AG04449 (cell line): ENCODE measurements around the gene METTL23.
"Not testable (repeated sequence)": the region's sequence is repeated elsewhere in the genome, so short reads cannot be mapped to it uniquely, and the experiment has no call there.

Experiments
- CTCF ChIA-PET: fragments of 350-600 bp; formaldehyde crosslinking; extraction: SDS; loops from one replicate; lab custom pipeline; 2021; ENCODE audit warnings: antibody characterized with exemption; lab: Yijun Ruan, JAX
- POLR2A ChIA-PET: fragments of 400-600, 350-600 bp; formaldehyde crosslinking; extraction: SDS; loops from one replicate; lab custom pipeline; 2020; ENCODE audit warnings: antibody characterized with exemption, inconsistent platforms; lab: Yijun Ruan, JAX
- DNase-seq: peaks from one replicate; pipeline ENCODE4 v3.0.0-alpha.2; 2010; ENCODE audit warnings: low read depth, low spot score
- H3K4me3 ChIP-seq: 2 replicates; pipeline ENCODE4 v1.5.1; 2011; ENCODE audit warnings: low read depth, mild to moderate bottlenecking, control low read depth, low read length
- CTCF ChIP-seq: IDR thresholded peaks from one replicate; pipeline ENCODE4 v1.5.1; 2011; ENCODE audit warnings: mild to moderate bottlenecking, moderate library complexity, low read length, control low read depth, inconsistent platforms; ENCODE audit not compliant: insufficient read depth; ENCODE audit errors: missing control alignments

Gene METTL23

DNA sequence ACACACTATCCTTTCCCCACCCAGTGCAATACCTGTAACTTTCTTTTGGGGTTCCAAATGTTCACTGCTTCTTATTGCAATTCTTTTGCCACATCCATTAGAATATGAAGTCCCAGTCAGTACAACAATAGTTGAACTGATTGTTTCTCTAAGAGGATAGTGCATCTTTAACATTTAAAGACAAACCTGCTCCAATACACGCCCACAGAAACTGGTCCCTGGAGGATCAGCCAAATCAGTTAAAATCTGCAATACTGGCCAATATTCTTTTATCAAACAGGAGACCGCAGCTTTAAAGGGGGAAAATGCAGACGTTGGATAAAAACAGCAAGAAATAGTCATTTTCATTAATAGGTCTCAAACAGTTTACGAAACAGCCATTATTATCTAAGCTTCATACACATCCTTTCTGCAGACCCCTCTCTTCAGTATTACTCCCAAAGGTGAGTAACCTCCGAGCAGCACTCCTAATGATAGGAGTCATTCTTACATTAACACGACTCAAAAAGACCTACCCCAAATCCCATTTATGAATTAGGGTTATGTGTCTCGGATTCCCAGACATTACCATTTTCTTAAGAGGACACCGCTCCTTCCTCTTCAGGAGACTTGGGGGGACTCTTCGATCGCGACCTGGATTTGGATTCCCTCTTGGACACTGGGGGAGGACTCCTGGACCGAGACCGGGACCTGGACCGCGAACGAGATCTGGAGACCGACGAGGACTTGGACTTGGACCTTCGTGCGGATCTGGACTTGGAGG, 9.1 kb downstream of the METTL23 start:
- H3K4me3 ChIP-seq = peak overlapping the region; percentile 97
- DNase-seq = no peak
- CTCF ChIA-PET = interaction anchor here (0.9 to 2.3 kb wide), 4 partner anchors 8 to 331 kb away, joined by 3 to 9 read pairs (median 3); partner anchors contain the start of gene METTL23
- POLR2A ChIA-PET = interaction anchor here (1.1 to 4.0 kb wide), 4 partner anchors 8 to 37 kb away, joined by 5 to 27 read pairs (median 16); partner anchors contain the start of genes JMJD6 and METTL23
- no peak for TF ChIP-seq CTCF

DNA sequence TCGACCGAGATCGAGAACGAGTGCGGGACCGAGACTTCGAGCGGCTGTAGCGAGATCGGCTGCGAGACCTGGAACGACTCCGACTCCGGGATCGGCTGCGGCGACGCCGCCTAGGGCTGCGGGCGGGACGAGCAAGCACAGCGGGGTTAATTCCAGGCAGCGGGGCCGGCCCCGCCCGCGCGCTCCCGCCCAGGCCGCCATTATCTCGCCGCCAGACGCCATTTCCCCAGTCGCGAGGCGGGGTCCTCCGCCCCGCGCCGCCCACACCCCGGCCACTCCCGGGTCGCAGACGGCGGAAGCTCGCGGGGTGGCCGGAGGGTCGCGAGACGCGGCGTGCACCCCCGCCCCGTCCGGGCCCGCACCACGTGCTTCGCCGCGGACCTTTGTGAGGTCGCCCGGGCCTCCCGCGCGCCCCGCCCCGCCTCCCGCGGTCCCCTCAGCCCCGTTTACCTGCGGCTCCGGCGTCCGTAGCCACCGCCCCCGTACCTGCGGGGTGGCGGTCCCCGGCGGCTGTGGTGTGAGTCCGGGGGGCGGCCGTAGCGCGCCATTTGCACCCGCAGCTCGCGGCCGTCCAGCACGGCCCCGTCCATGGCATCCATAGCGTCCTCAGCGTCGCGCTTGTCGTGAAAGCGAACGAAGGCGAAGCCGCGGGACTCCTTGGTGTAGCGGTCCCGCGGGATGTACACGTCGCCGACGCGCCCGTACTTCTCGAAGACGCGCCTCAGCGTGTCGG, 9.9 kb downstream of the METTL23 start:
- TF ChIP-seq CTCF = peak; percentile 38
- POLR2A ChIA-PET = interaction anchor here (0.6 to 4.0 kb wide), 8 partner anchors 9 to 572 kb away, joined by 3 to 27 read pairs (median 6); partner anchors contain the start of gene MXRA7
- no peak for DNase-seq
- peak overlapping the region; percentile 97 for H3K4me3 ChIP-seq
- CTCF ChIA-PET = interaction anchor here (2.3 kb wide), 1 partner anchor 9 kb away, joined by 9 read pairs; the partner anchor contains the start of gene METTL23

GRCh38 chr17:76737082-76737675, 10.5 kb downstream of the METTL23 start, which contains the start of gene SRSF2:
Gene SRSF2, minus strand, starts transcription at chr17:76737331. Its CDS starts 171 bp downstream, at chr17:76737160.
- DNase-seq = peak; percentile 84
- H3K4me3 ChIP-seq = peak within 1 kb of the TSS; percentile 97
- CTCF ChIA-PET = interaction anchor here (2.3 to 3.0 kb wide), 3 partner anchors 10 to 320 kb away, joined by 9 to 12 read pairs (median 11); partner anchors contain the start of gene METTL23
- POLR2A ChIA-PET = interaction anchor here (0.6 to 4.0 kb wide), 12 partner anchors 9 to 572 kb away, joined by 3 to 27 read pairs (median 4); partner anchors contain the start of genes JMJD6, METTL23 and MXRA7
- TF ChIP-seq CTCF = no peak

DNA sequence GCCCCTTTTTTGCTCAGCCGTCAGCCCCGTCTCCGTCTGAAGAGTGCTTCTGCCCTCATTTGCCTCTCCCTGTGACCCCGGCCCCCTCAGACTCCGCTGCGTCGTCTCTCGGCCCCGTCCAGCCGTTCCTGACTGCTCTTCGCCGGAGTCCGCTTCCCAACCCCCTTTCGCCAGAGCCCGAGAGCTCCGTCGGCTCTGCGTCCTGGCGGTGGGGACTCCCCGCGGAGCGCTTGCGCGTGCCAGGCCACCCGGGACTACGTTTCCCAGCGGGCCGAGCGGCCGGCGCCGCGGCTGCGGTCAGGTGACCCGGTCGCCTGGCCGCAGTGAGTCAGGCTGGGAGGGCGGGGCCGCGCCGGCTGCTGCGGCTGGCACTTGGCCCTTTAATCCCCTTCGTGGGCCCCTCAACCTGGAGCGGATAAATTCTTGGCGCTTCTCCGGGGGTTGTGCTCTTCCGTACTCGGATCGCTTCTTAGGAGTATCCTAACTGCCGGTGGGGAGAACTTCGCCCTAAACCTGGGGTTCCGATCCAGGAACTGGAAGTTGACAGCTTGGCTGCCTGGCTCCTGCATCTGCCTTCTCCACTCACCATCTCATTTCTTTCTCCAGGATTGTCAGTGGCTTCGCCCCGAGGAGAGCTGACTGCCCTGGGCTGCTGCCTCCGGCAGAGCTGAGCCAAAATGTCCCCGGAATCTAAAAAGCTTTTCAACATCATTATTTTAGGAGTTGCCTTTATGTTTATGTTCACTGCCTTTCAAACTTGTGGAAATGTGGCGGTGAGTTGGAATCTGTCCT, 11.2 kb downstream of the METTL23 start, which contains the start of gene MFSD11:
Gene MFSD11, plus strand, starts transcription at position 444 of the 792 bp plus-strand sequence. Its CDS starts 234 bp downstream, at position 678.
- POLR2A ChIA-PET = interaction anchor here (0.8 to 4.0 kb wide), 9 partner anchors 10 to 135 kb away, joined by 3 to 27 read pairs (median 7); partner anchors contain the start of genes JMJD6 and METTL23
- TF ChIP-seq CTCF = no peak
- peak; percentile 51 for DNase-seq
- peak within 1 kb of the TSS; percentile 97 for H3K4me3 ChIP-seq
- CTCF ChIA-PET = interaction anchor here (1.0 to 3.0 kb wide), 4 partner anchors 11 to 319 kb away, joined by 3 to 12 read pairs (median 8); no protein-coding TSS in a partner anchor

GRCh38 chr17:76738468-76738850, 11.8 kb downstream of the METTL23 start:
- DNase-seq = no peak
- ChIA-PET POLR2A (interaction anchor here (1.1 to 4.0 kb wide), 5 partner anchors 11 to 134 kb away, joined by 3 to 27 read pairs (median 7); partner anchors contain the start of genes JMJD6 and METTL23), CTCF (interaction anchor here (1.0 to 3.0 kb wide), 5 partner anchors 9 to 318 kb away, joined by 3 to 12 read pairs (median 4); no protein-coding TSS in a partner anchor)
- no peak for TF ChIP-seq CTCF
- H3K4me3 ChIP-seq = peak overlapping the region; percentile 67

GRCh38 chr17:76739568-76740115, 13.0 kb downstream of the METTL23 start:
- CTCF ChIA-PET = interaction anchor here (0.8 to 3.0 kb wide), 5 partner anchors 8 to 317 kb away, joined by 3 to 12 read pairs (median 3); no protein-coding TSS in a partner anchor
- H3K4me3 ChIP-seq, POLR2A ChIA-PET, DNase-seq: not testable (repeated sequence)
